ENCODE measurements around the gene STPG1.

The STPG1 gene

DNA sequence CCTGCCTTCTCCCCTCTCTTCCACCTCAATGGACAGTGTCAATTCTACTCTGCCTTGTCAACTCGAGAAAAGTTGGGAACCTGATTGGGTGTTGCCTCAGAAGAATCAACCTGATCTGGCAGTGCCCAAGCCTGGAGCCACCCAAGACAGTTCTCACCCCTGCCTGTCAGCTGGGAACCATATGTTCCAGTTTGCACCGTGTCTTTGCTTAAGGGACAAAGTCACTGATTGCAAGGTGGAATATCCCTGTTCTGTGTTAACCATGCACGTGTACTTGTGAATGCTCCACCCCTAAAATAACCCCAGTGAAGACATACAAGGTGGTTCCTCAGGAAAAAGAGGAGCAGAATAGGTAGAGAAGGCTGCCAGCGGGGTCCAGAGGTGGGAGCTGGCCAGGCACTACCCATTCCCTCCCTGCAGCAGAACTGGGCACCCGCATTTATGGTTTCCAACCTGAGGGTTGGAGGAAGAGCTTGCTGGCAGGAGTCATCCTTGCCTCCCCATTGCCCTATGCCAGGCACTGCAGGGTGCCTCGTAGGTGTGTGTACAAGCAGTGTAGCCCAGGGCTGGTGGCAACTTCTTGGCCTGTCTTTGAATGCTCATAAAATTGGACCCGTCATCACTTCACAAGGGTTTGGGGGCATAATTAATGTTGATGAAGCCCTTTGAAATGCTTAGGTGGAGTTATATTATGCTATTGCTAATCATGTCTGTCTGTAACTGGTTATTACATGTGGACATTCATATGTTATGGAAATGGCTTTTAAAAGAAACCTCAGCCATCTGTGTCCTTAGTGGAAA lies 13.4 kb upstream of the STPG1 start:
- DNase-seq (ENCODE audit: low read depth): no peak

DNA sequence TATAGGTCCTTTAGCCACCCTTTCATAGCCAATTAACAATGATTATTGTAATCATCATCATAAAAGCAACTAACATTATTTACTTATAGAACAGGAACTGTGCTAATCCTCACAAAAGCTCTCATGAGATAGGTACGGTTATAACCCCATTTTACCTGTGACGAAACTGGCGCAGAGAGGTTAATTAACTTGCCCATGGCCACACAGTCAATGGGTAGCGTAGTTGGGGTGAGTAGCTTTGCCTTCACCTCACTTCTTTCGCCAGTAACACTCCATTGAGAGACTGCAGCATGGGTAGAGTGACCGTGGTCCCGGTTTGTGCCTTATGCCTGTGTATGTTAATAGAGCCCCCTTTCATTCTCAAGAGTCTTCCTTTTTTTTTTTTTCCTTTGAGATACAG lies 12.3 kb upstream of the STPG1 start:
- DNase-seq (ENCODE audit: low read depth): no peak

DNA sequence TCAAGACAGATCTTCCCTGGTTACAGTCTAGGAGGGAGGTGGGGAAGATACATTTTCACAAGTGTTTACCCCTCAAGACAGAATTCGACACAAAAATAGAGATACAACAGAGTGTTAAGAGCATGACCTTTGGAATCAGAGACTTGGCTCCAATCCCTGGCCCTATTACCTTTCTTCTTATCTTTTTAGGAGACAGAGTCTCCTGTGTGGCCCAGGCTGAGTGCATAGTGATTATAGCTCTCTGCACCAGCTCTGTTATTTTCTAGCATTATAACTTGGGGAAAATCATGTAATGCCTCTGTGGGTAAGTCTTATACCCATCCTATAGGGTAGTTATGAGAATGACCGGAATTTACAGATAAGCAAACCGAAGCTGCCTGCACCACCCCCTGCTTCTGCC lies 11.9 kb upstream of the STPG1 start:
- DNase-seq (ENCODE audit: low read depth): no peak

DNA sequence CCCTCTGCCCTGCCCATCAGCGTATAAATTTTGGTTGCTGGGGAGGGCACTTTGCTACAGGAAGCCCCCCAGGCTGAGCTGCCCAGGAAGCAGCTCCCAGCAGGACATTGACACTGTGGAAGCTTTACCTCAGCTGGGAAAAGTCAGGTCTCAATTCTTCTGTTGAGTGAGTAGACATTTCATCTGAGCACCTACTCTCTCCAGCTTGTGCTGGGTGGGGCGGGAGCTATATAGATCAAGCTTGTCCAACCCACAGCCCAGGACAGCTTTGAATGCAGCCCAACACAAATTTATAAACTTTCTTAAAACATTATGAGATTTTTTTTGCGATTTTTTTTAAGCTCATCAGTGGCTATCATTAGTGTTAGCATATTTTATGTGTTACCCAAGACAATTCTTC lies 11.4 kb upstream of the STPG1 start:
- DNase-seq (ENCODE audit: low read depth): no peak

DNA sequence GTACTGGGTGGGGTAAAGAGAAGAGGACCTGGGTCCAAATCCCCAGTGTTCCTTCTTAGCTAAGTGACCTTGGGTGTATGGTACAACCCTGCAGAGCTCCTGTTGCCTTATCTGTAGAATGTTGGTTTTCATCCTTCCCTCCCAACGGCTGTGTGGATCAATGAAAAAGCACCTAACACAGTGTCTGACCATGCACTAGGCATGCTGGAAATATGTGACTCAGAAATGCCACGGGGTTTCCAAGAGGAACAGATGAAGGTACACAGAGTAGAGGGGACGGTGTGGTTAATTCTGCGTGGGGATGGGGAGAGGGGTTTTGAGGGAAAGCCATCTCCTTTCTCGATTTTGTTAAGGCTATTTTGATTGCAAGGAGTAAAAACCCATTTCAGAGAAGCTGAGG lies 10.6 kb upstream of the STPG1 start:
- DNase-seq (ENCODE audit: low read depth): no peak

DNA sequence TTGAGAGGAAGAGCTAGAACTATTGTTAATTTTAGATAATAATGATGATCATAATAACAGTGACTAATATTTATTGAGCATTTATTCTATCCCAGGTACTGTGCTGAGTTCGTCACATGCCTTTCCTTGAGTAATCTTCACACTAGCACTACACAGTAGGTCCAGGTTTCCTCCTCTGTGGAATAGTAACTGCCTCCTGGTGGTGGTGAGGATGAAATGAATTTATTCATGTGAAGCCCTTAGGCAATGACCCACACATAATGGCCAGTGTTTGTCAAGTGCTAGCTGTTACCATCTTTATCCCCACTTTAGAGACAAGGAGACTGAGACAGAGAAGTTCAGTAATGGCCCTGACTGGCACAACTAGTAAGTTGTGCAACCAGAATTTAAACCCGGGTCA lies 7.9 kb upstream of the STPG1 start:
- DNase-seq (ENCODE audit: low read depth): no peak

DNA sequence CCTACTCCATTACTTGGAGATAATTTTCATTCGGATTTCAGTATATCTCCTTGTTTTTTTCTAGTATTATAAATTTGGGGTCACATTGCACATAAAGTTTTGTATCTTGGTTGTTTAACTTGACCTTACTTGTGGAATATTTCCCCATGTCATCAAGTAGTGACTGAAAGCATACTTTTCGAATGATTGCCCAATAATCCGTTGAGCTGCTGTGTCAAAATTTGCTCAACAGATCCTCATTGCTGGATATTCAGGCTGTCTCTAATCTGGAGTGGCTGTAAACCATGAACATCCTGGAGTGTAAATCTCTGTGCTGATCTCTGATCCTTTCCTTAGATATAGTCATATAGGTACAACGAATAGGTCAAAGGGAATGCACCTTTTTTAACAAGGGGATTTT lies 7.0 kb upstream of the STPG1 start:
- no peak for DNase-seq (ENCODE audit: low read depth)

DNA sequence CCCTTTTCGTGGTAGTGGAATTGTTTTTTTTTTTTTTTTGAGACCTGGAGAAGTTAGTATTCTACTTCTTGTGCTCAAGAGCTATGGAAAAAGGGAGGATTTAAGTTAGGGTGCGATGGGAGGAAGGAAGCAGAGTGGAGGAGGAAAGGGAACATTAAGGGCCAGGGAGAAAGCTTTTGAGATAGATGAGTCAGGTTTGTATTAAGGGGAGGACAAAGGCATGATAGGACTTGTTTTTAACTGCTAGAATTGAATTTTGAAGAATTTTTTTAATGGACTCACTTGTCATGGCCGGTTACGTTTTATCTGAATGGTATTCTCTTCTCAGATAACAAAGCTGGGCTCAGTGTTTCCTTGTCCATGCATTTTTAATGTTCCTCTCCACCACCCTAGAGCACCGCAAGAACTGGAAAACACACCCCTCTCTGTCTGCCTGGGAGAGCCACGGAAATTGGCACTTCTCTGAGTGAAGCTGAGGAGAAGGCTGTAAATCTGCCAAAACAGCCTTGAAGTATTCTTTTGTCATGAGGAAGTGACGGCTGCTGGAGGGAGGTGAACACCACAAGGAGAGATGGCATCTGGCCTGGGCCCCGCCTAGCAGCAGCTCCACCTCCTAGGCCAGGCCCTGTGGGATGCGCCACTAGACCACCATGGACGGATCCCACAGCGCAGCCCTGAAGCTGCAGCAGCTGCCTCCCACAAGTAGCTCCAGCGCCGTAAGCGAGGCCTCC lies 5.5 kb upstream of the STPG1 start:
- DNase-seq (ENCODE audit: low read depth): no peak

DNA sequence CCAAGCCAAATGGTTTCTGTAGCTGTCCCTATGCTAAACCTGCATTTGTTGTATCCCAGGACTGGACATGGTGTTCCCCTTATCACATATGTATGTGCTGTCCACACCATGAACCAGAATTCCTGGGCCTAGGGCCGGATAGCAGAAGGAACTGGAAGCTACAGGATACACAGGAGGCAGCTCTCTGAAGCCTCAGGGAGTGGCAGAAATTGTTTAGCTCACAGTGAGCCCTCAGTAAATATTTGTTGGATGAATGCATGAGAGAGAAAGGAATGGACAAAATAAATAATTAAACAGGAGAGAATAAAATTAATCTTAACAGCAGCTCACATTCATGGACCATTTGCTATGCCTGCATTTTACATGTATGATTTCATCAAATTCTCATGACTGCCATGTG lies 4.1 kb upstream of the STPG1 start:
- no peak for DNase-seq (ENCODE audit: low read depth)

DNA sequence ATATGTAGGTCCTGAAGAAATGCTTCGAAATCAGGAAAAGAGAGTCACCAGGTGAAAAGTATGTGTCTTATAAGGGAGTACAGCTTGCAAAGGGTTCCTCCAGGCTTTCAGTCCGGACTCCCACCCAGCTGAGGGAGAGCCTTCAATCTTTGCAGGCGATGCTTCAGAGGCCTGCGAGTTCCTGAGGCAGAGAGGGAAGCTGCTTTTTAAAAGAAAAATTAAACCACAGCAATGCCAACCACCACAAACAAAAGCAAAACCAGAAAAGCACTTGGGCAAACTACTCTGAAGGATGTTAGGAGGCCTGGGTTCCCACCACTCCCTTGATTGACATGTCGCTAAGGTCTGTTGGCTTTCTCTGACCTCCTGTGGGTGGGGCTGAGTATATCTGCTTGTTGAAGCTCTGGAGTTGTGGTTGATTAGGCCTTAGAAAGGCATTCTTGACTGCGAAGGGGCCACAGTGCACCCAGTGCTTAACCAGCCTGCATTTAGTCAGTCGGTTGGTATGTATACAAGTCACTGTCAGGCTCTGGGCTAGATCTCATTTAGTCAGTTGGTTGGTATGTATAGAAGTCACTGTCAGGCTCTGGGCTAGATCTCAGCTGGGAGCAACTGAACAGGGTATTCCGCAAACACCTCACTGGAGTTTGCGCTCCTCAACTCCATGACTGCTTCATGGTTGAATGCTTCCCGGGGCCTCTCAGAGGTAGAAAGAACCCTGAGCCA lies 3.2 kb upstream of the STPG1 start:
- peak; percentile 64 for DNase-seq (ENCODE audit: low read depth)

DNA sequence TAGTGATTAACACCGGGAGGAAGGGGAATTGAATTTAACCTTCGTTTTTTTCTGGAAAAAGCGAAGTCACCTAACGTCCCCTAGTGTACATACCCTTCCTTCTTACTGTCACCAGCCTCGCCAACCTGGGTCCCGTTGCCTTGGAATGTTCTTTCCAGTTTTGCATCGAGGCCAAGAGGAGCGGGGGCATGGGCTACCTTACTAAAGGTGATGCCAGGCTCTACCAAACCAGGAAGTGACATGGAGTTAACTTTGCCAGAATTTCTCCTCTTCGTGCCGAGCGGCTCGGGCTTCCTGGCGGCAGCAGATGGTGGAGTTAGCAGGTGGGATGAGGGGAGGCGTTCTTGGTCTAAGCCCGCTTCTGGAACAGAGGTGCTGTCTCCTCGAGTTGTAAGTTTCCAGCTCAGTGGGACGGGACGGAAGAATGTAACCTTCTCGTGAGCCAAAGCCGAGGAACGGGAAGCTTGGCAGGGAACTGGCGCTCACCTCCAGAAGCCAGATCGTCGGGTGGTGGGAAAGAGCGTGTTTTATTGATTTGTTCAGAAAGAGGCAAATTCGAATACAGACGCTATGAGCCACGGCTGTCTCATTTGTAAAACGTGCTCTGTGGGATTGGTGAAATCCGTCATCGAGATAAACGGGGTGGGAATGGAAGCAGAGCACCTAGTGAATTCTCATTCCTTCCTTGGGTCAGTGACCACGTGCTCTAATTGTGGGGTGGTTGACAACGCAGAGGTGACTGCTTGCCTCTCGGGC lies 2.5 kb upstream of the STPG1 start:
- DNase-seq (ENCODE audit: low read depth): no peak

DNA sequence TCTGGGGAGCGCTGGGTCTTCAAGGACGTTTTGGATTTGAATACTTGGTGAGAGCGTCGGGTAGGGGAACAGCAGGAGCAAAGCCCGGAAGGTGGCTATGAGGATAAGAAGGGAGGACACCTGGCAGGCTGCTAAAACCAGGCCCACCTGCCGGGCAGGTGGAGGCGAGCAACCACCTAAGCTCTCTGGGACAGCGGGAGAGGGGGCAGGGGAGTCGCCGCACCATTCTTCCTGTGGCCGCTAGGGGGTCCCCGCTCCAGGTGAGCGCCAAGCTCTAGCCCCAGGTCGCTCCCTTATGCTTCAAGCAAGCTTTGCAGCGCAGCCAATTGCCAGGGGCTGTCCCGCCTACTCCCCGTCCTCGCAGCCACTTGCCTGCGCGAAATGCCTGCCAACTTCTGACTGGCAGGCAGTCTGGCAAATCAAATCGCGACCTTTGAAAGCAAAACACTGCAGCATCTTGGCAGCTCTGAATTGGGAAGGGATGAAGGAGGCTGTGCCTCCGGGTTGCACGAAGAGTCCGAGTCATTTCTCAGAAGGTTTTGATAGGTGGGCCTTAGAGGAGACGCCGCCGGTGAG lies 1.8 kb upstream of the STPG1 start, which contains the start of gene NIPAL3:
NIPAL3 (plus strand) TSS at position 469 of the 576 bp plus-strand sequence. CDS start 3,746 bp downstream, outside the sequence.
- peak; percentile 98 for DNase-seq (ENCODE audit: low read depth)

DNA sequence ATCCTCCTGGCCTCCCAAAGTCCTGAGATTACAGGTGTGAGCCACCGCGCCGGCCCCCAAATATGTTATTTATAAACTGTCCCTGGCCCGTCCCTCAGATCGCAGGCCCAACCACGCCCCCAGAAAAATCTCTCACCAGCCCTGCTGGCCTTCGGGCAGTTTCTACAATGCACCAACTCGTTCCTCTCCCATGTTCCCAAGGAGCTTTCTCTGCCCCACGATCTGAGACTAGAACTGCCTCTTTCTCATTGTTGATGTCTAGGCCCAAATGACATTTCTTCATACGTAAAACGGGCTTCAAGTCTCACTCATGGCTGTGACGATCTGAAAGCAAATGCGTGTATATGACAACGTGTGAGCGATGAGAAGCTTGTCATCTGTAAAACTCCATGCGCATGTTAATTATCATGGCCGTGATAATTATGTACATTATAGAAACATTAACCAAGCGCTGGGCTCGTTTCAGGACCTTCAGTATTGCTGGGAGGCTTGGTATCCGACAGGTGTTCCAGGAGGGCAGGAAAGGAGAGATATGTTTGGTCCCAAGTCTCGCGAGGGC lies 1.3 kb upstream of the STPG1 start:
- no peak for DNase-seq (ENCODE audit: low read depth)

DNA sequence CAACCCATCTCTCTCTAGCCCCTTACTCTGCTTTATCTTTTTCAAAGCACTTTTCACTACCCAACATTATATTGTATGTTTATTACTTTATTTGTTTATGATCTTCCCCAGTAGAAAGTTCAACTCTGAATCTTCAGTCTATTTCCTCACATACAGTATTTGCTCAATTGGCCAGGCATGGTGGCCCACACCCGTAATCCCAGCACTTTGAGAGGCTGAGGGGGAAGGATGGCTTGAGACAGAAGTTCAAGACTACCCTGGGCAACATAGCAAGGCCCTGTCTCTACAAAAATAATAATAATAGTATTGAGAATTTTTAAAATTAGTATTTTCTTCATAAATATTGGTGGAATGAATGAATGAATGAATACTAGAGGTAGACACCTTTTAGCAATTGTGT lies 1.2 kb downstream of the STPG1 start:
- DNase-seq (ENCODE audit: low read depth): no peak

DNA sequence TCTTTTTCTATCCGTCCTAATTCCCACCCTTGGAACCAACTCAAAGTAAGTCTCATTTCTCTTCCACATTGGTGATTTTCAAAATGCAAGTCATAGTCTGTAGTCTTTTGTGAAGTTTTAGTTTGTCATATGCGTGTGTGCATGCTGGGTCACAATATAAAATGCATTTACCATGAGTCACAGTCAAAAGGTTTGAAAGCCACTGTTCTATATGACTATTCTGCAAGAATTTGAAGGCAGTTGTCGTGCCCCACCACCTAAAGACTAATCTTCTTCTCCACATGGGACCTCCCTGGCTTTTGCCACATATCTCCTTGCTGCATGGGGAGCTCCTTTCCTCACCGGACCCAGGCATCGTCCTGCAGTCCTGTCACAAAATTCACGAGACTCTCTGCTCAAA lies 1.6 kb downstream of the STPG1 start:
- no peak for DNase-seq (ENCODE audit: low read depth)

DNA sequence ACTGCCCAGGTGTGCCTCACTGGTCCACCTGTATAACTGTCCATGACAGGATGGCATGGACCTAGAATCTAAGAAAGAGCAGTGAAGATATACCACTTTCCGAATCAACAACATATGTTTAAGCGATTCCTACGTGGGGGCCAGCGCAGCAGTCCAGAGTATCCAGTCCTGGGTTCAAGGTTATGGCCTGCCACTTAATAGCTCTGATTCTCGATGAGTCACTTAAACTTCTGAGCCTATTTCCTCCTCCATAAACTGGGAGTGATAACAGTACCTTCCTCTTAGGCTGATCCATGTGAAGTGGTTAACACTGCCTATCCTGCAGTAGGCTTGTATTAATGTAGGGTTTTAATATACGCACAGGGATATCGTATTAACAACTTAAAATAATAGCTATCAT lies 2.8 kb downstream of the STPG1 start:
- no peak for DNase-seq (ENCODE audit: low read depth)

DNA sequence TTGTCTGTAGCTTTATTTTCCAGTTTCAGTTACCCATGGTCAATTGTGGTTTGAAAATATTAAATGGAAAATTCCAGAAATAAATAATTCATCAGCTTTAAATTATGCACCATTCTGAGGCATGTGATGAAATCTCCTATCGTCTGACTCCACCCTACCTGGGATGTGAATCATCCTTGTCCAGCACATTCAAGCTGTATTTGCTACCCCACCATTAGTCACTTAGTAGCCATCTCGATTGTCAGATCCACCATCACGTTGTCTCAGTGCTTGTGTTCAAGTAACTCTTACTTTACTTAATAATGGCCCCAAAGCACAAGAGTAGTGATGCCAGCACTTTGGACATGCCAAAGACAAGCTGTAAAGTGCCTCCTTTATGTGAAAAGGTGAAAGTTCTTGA lies 4.0 kb downstream of the STPG1 start:
- DNase-seq (ENCODE audit: low read depth): no peak

DNA sequence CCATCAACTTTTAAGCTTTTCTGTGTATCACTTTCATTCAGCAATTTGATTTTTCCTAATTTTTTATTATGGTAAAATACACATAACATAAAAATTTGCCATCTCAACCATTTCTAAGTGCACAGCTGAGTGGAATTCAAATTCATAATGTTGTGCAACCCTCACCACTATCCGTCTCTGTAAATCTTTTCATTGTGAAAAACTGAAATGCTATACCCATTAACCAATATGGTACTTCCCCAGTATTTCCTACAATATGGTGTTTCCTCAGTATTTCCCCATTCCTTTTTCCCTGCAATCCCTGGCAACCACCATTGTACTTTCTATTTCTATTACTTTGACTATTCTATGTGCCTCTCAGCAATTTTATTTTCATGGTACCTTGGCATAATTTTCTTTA lies 6.8 kb downstream of the STPG1 start:
- no peak for DNase-seq (ENCODE audit: low read depth)

DNA sequence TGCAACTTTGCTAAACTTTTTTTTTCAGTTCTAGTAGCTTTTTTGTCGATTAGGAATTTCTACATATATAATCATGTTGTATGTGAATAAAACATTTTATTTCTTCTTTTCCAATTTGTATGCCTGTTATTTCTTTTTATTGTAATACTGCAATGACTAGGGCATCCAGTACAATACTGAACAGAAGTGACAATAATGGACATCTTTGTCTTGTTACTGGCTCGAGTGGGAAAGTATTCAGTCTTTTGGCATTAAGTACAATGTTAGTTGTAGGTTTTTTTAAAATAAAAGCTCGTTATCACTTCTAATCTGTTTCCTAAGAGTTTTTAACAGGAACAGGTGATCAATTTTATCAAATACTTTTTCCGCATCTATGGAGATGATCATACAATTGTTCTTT lies 9.8 kb downstream of the STPG1 start:
- no peak for DNase-seq (ENCODE audit: low read depth)

DNA sequence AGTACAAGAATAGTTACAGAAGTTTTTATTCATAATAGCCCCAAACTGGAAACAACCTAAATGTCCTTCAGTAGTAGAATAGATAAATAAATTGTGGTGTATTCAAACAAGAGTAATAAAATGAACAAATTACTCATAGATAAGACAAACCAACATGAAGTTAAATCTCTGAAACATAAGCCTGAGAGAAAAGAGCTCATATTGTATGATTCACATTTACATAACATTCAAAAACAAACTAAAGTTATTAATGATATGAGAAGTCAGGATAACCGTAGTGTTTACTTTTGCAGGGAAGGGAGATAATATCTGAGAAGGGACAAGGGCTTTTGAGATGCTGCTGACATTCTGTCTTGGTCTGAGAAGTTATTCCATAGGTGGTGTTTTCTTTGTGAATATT lies 13.5 kb downstream of the STPG1 start:
- DNase-seq (ENCODE audit: low read depth): no peak

DNA sequence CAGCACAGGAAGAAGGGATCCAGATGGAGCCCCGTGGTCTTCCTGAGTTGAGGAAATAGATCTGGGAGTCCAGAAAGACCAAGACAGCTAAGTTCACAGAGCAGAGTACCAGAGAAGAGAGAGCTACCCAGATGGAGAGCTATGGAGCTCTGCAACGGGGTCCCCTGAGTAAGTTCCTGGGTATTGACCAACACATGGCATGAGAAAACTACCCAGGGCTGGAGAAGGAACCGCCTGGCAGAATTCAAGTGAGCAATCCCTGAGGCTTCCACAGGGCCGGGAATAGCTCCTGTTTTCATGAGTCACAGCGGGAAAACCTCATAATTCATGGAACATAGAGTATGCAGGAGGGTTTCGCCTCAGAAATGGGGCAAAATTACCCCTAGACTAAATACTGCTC lies 19.7 kb downstream of the STPG1 start:
- peak; percentile 78 for DNase-seq (ENCODE audit: low read depth)
